NCI-H128 (cell line): ENCODE results near the gene TFRC.
"Not testable (repeated sequence)": the region's sequence is repeated elsewhere in the genome, so short reads cannot be mapped to it uniquely, and the experiment has no call there.

Experiments used
- DNase-seq: peaks from one replicate; lab custom pipeline; 2025; ENCODE audit not compliant: unreplicated experiment; lab: John Stamatoyannopoulos, UW

Gene TFRC

GRCh38 chr3:196049653-196050052, 32.2 kb downstream of the TFRC start:
- no peak for DNase-seq

- no peak for DNase-seq
Observed at GRCh38 chr3:196048922-196049598, 32.8 kb downstream of the TFRC start.

- no peak for DNase-seq
Observed at GRCh38 chr3:196047391-196048030, 34.4 kb downstream of the TFRC start.

GRCh38 chr3:196044513-196044912, 37.4 kb downstream of the TFRC start:
- DNase-seq: no peak

- no peak for DNase-seq
Observed at GRCh38 chr3:196042673-196043072, 39.2 kb downstream of the TFRC start.

- no peak for DNase-seq
Observed at GRCh38 chr3:196039359-196039758, 42.5 kb downstream of the TFRC start.

GRCh38 chr3:196026059-196026458, 55.8 kb downstream of the TFRC start:
- not testable (repeated sequence) for DNase-seq

GRCh38 chr3:196024968-196025367, 56.9 kb downstream of the TFRC start:
- no peak for DNase-seq

- DNase-seq: no peak
Observed at GRCh38 chr3:196023947-196024346, 57.9 kb downstream of the TFRC start.

GRCh38 chr3:196022499-196022878, 59.4 kb downstream of the TFRC start:
- not testable (repeated sequence) for DNase-seq

- DNase-seq: no peak
Observed at GRCh38 chr3:196020373-196020772, 61.5 kb downstream of the TFRC start.

- DNase-seq: not testable (repeated sequence)
Observed at GRCh38 chr3:196019576-196019975, 62.3 kb downstream of the TFRC start.

GRCh38 chr3:196018159-196018558, 63.7 kb downstream of the TFRC start:
- not testable (repeated sequence) for DNase-seq

- DNase-seq: no peak
Observed at GRCh38 chr3:196016485-196016884, 65.4 kb downstream of the TFRC start.

GRCh38 chr3:196016059-196016458, 65.8 kb downstream of the TFRC start:
- DNase-seq: no peak

- DNase-seq: no peak
Observed at GRCh38 chr3:196013587-196014487, 68.1 kb downstream of the TFRC start.

GRCh38 chr3:196012941-196013476, 68.9 kb downstream of the TFRC start:
- no peak for DNase-seq

- DNase-seq: no peak
Observed at GRCh38 chr3:196012481-196012880, 69.4 kb downstream of the TFRC start.

- no peak for DNase-seq
Observed at GRCh38 chr3:196009456-196009855, 72.4 kb downstream of the TFRC start.

GRCh38 chr3:196008929-196009328, 73.0 kb downstream of the TFRC start:
- no peak for DNase-seq

GRCh38 chr3:196008387-196008786, 73.5 kb downstream of the TFRC start:
- DNase-seq: no peak
